ENCODE data around the gene MMRN2.

DNA sequence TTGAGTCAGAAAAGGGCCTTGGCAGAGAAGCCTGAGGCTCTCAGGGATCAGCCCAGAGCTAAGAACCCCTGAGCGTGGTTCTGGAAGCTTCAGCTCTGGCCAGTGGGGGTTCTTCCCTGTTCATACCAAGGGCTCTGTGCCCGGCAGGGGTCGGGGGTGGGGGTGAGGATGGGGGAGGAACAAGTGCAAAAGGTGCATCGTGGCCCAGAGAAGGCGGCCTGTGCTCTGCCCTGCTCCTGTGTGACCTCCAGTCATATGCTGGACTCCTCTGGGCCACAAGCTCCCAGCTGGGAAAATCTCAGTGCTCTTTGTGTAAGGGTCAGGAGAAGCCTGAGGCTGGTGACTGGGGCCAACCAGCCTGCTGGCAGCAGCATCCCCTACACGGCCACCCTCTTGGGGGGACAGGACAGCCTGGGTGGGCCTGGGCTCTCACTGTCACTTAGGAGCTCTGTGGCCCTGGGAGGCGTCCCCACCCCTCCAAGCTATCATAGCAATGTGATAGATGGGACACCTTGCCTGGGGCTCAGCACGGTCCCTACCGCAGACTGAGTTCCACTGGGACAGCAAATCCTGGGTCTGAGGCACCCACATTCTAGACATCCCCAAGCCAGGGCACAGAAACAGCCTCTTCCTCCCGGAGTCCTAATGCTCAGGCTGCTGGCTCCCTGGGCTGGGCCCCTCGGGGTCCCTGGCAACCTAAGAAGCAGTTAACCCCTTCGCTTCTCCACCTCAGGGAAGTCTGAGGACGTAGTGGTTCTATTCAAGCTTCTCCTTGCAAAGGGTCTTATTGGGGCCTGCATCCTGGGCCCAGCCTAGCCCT lies 2.5 kb downstream of the MMRN2 start:
- TF ChIP-seq, protein P1, sequence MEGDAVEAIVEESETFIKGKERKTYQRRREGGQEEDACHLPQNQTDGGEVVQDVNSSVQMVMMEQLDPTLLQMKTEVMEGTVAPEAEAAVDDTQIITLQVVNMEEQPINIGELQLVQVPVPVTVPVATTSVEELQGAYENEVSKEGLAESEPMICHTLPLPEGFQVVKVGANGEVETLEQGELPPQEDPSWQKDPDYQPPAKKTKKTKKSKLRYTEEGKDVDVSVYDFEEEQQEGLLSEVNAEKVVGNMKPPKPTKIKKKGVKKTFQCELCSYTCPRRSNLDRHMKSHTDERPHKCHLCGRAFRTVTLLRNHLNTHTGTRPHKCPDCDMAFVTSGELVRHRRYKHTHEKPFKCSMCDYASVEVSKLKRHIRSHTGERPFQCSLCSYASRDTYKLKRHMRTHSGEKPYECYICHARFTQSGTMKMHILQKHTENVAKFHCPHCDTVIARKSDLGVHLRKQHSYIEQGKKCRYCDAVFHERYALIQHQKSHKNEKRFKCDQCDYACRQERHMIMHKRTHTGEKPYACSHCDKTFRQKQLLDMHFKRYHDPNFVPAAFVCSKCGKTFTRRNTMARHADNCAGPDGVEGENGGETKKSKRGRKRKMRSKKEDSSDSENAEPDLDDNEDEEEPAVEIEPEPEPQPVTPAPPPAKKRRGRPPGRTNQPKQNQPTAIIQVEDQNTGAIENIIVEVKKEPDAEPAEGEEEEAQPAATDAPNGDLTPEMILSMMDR (conservative IDR thresholded peaks at IDR 0.05), result no peak
- no peak for TF ChIP-seq ZFX (IDR thresholded peaks at IDR 0.05)
